Calu3 (cell line): ENCODE measurements around the gene ZCCHC7. TPM values are rescaled to one million over a fixed set of nuclear protein-coding genes. Genes with fewer than 3 reads are reported as not detected.

Experiments
- BruUV-seq: library from RNA; stranded (reverse); fragments of 400-500 nt; replicated peaks from 2 replicates; lab custom pipeline; 2021; lab: Mats Ljungman, UMichigan
- CTCF ChIA-PET: fragments of 300-600 bp; sonication (Branson Sonifier 250); formaldehyde crosslinking; loops from one replicate; lab custom pipeline; 2022; ENCODE audit warnings: antibody characterized with exemption; lab: Charles Lee
- DNase-seq: peaks from one replicate; pipeline ENCODE4 v3.0.0; 2022
- H3K27ac Mint-ChIP-seq: one replicate; pipeline ENCODE4 v1.8.0; 2022; ENCODE audit warnings: mixed read lengths; ENCODE audit not compliant: unreplicated experiment
- H3K27me3 Mint-ChIP-seq: one replicate; pipeline ENCODE4 v1.8.0; 2022; ENCODE audit warnings: mixed read lengths; ENCODE audit not compliant: unreplicated experiment
- H3K36me3 Mint-ChIP-seq: one replicate; pipeline ENCODE4 v1.8.0; 2022; ENCODE audit warnings: mild to moderate bottlenecking, moderate library complexity, mixed read lengths; ENCODE audit not compliant: insufficient read depth, unreplicated experiment
- H3K4me1 Mint-ChIP-seq: one replicate; pipeline ENCODE4 v1.8.0; 2022; ENCODE audit warnings: mild to moderate bottlenecking, low read depth, mixed read lengths; ENCODE audit not compliant: unreplicated experiment
- H3K4me3 Mint-ChIP-seq: one replicate; pipeline ENCODE4 v1.8.0; 2022; ENCODE audit warnings: mild to moderate bottlenecking, low read depth, moderate library complexity, mixed read lengths; ENCODE audit not compliant: unreplicated experiment
- H3K9me3 Mint-ChIP-seq: one replicate; pipeline ENCODE4 v1.8.0; 2022; ENCODE audit warnings: low read depth, mixed read lengths; ENCODE audit not compliant: unreplicated experiment
- CTCF ChIP-seq: fragments of 200-600 bp; IDR thresholded peaks from one replicate; pipeline ENCODE4 v1.8.0; 2022; ENCODE audit warnings: antibody characterized with exemption; ENCODE audit not compliant: unreplicated experiment
- intact Hi-C: fragments of 100-400 bp; cut with micrococcal nuclease; formaldehyde crosslinking; loops from one replicate; pipeline ENCODE4 v1.10.0; 2022; ENCODE audit not compliant: unreplicated experiment
- total RNA-seq: library from RNA; stranded (reverse); gene quantifications from 2 replicates; pipeline ENCODE4 v1.2.3, GENCODE V29; 2022

The ZCCHC7 gene
- total RNA-seq, 1 experiment from 2014 or later, result 6.5 TPM

DNA sequence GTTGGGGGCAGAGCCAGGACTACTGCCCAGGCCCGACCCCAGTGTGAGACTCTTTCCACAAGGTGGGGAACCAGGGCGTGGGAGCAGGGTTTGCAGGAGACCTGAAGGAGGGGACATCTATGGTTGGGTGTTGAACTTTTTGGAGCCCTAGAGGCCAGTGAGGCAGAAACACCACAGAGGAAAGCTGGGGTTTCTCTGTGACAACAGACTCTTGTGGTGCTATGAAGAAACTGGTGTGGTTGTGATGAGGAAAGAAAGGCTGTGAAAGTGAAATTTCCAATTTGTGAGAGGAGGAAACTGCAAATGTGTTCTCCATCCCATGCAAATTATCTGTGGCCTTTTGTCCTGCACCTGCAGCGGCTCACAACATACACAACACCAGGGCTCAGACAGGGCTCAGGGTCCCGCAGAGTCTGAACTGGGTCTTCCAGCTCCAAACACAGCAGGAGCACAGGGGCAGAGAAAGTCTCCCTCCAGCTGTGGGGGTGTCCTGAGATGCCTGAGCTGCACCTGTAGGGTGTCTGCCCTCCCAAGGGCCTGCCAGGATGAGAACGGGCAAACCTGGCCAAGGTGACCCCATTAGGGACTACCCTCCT lies 250.7 kb downstream of the ZCCHC7 start:
- no peak overlapping the region for H3K27ac Mint-ChIP-seq
- no peaks in the 10 kb centered on the region for H3K9me3 Mint-ChIP-seq
- H3K36me3 Mint-ChIP-seq, result peaks cover 3% of the 10 kb centered on the region
- peaks cover 21% of the 10 kb centered on the region for H3K27me3 Mint-ChIP-seq
- CTCF ChIA-PET, result no interaction called here
- intact Hi-C loops, result no loop called here
- TF ChIP-seq CTCF, result no peak
- BruUV-seq, result no TSS peak
- H3K4me3 Mint-ChIP-seq, result no peak overlapping the region
- DNase-seq, result no peak
- no peaks in the 10 kb centered on the region for H3K4me1 Mint-ChIP-seq

- peaks cover 7% of the 10 kb centered on the region for H3K36me3 Mint-ChIP-seq
- H3K27ac Mint-ChIP-seq, result no peak overlapping the region
- intact Hi-C loops, result no loop called here
- H3K4me3 Mint-ChIP-seq, result no peak overlapping the region
- no peak for TF ChIP-seq CTCF
- H3K4me1 Mint-ChIP-seq, result no peaks in the 10 kb centered on the region
- CTCF ChIA-PET, result interaction anchor here (0.6 kb wide), 1 partner anchor 128 kb away, joined by 3 read pairs; no protein-coding TSS in a partner anchor
- DNase-seq, result no peak
- peaks cover 28% of the 10 kb centered on the region for H3K27me3 Mint-ChIP-seq
- no peaks in the 10 kb centered on the region for H3K9me3 Mint-ChIP-seq
- no TSS peak for BruUV-seq
These were observed 251.4 kb downstream of the ZCCHC7 start for GRCh38 chr9:37371565-37372464.

DNA sequence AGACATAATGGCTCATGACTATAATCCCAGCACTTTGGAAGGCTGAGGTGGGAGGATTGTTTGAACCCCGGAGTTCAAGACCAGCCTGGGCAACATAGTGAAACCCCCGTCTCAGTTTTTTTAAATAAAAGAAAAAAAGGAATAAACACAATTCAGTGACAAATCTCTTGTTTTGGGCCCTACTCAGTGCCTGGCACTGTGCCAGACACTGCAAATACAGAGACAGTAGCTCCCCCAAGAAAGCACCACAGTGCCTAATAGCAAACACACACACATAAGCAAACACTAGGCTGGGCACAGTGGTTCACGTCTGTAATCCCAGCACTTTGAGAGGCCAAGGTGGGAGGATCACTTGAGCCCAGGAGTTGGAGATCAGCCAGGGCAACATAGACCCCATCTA lies 252.5 kb downstream of the ZCCHC7 start:
- CTCF ChIA-PET, result interaction anchor here (0.6 kb wide), 1 partner anchor 129 kb away, joined by 3 read pairs; no protein-coding TSS in a partner anchor
- no peak for TF ChIP-seq CTCF
- intact Hi-C loops, result no loop called here
- DNase-seq, result no peak
- Mint-ChIP-seq H3K27me3 (peaks cover 37% of the 10 kb centered on the region), H3K4me1 (no peaks in the 10 kb centered on the region), H3K27ac (no peak overlapping the region), H3K4me3 (no peak overlapping the region), H3K9me3 (no peaks in the 10 kb centered on the region), H3K36me3 (peaks cover 8% of the 10 kb centered on the region)
- BruUV-seq, result no TSS peak

DNA sequence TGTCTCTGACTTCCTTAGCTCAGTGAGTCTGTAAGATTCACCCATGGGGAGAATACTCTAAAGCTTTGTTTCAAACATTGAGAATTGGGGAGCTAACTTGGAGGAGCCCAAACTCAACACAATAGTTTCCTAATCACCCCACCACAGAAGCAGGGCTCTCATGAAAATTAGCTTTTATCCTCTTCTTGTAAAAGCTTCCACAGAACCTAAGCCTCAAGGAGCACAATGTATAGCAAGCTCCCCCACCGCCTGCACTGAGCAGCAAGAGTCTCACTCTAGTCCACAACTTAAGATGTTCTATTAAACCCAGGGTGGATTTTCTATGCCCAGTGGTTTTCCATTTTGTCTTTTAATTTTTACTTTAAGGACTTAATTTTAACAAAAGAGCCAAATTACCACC lies 253.2 kb downstream of the ZCCHC7 start:
- CTCF ChIA-PET, result no interaction called here
- Mint-ChIP-seq H3K4me1 (no peaks in the 10 kb centered on the region), H3K27me3 (peaks cover 37% of the 10 kb centered on the region), H3K4me3 (no peak overlapping the region), H3K9me3 (no peaks in the 10 kb centered on the region), H3K27ac (no peak overlapping the region), H3K36me3 (peaks cover 8% of the 10 kb centered on the region)
- TF ChIP-seq CTCF, result no peak
- intact Hi-C loops, result no loop called here
- DNase-seq, result no peak
- no TSS peak for BruUV-seq
